CD4-positive, alpha-beta memory T cell (primary cell): ENCODE results near the gene IGLL1. TPM values are rescaled to one million over a fixed set of nuclear protein-coding genes. Genes with fewer than 3 reads are reported as not detected.

Experiments
- CTCF ChIA-PET: fragments of 350-600 bp; sonication (Branson Sonifier 250); formaldehyde crosslinking; loops from one replicate; lab custom pipeline; 2021; ENCODE audit warnings: inconsistent platforms; ENCODE audit not compliant: partially characterized antibody; lab: Charles Lee
- POLR2A ChIA-PET: fragments of 350-600 bp; sonication (Branson Sonifier 250); formaldehyde crosslinking; loops from one replicate; lab custom pipeline; 2021; ENCODE audit not compliant: partially characterized antibody; lab: Charles Lee
- DNase-seq, 5 donors: peaks; one replicate each; pipeline versions ENCODE4 v3.0.0 to v3.0.0-alpha.2; 2020 to 2022; ENCODE audit warnings: mixed read lengths in 1 of 5
- H3K27ac ChIP-seq: one replicate; pipeline ENCODE4 v1.7.0; 2013; ENCODE audit warnings: low read depth, low read length
- H3K27me3 ChIP-seq: 2 replicates; pipeline ENCODE4 v1.7.0; 2013; ENCODE audit warnings: mild to moderate bottlenecking, low read length, moderate library complexity; ENCODE audit not compliant: insufficient read depth
- H3K36me3 ChIP-seq: 2 replicates; pipeline ENCODE4 v1.7.0; 2013; ENCODE audit warnings: mild to moderate bottlenecking, low read length, moderate library complexity; ENCODE audit not compliant: insufficient read depth
- H3K4me1 ChIP-seq: 2 replicates; pipeline ENCODE4 v1.7.0; 2013; ENCODE audit warnings: mild to moderate bottlenecking, low read length, moderate library complexity; ENCODE audit not compliant: insufficient read depth
- H3K4me3 ChIP-seq, 2 donors: one replicate each; pipeline ENCODE4 v1.7.0; 2013; ENCODE audit warnings: low read length in 2 of 2, mild to moderate bottlenecking in 1 of 2
- H3K9me3 ChIP-seq, 2 donors: one replicate each; pipeline ENCODE4 v1.7.0; 2013; ENCODE audit warnings: low read length in 2 of 2, control low read depth in 1 of 2; ENCODE audit not compliant: control insufficient read depth in 1 of 2
- H3K27ac Mint-ChIP-seq, 7 donors: one replicate each; pipeline ENCODE4 v1.8.0; 2020 to 2021; ENCODE audit warnings: mixed read lengths in 7 of 7, mild to moderate bottlenecking in 6 of 7, inconsistent platforms in 3 of 7, moderate library complexity in 3 of 7
- H3K27me3 Mint-ChIP-seq, 2 donors: one replicate each; pipeline ENCODE4 v1.8.0; 2020 to 2021; ENCODE audit warnings: mixed read lengths in 2 of 2
- H3K36me3 Mint-ChIP-seq, 2 donors: one replicate each; pipeline ENCODE4 v1.8.0; 2020 to 2021; ENCODE audit warnings: mixed read lengths in 2 of 2, inconsistent platforms in 1 of 2, mild to moderate bottlenecking in 1 of 2
- H3K4me1 Mint-ChIP-seq, 4 donors: one replicate each; pipeline ENCODE4 v1.8.0; 2020 to 2021; ENCODE audit warnings: mixed read lengths in 4 of 4, mild to moderate bottlenecking in 1 of 4
- H3K4me3 Mint-ChIP-seq, 8 donors: one replicate each; pipeline ENCODE4 v1.8.0; 2020 to 2021; ENCODE audit warnings: mixed read lengths in 8 of 8, mild to moderate bottlenecking in 7 of 8, moderate library complexity in 6 of 8, inconsistent platforms in 3 of 8
- H3K9me3 Mint-ChIP-seq, 8 donors: one replicate each; pipeline ENCODE4 v1.8.0; 2020 to 2021; ENCODE audit warnings: mixed read lengths in 8 of 8, mild to moderate bottlenecking in 5 of 8, inconsistent platforms in 3 of 8, moderate library complexity in 1 of 8
- intact Hi-C: fragments of 100-400 bp; cut with micrococcal nuclease; formaldehyde crosslinking; loops from one replicate; pipeline ENCODE4 v1.15.1; 2023
- polyA plus RNA-seq, 2 donors: library from polyadenylated mRNA; unstranded; fragments of 300-500 nt; fragmentation: Illumina TruSeq; gene quantifications; one replicate each; pipeline ENCODE4 v1.2.3, GENCODE V29; 2021
- total RNA-seq, 2 experiments: library from RNA; stranded (reverse); gene quantifications; one replicate each; pipeline ENCODE4 v1.2.3, GENCODE V29; 2021

IGLL1 gene
- total and polyA plus RNA-seq, 4 experiments from 2014 or later = not detected

DNA sequence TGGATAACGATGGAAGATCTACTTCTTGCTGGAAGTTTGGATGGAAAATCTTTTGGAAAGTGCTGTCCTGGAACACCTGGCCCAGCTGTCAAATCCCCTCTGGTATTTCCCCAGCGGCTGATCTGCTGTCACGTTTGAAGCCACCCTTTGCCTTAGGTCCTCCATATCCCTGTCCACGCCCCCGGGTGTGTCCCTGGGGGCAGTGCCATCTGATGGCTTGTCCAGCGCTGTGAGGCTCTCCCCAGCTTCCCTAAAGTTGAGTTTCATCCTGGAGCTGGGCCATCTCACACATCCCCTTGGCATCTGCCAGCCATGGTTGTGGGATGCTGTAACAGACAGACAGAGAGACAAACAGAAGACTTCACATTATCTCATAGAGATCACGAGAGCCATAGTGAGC, 3.1 kb upstream of the IGLL1 start:
- Histone ChIP-seq H3K36me3 (no peaks in the 10 kb centered on the region), H3K4me3 (no peak overlapping the region), H3K4me1 (no peaks in the 10 kb centered on the region), H3K27me3 (no peaks in the 10 kb centered on the region), H3K27ac (no peak overlapping the region), H3K9me3 (no peaks in the 10 kb centered on the region)
- Mint-ChIP-seq H3K9me3 (no peaks in the 10 kb centered on the region), H3K27ac (no peak overlapping the region), H3K27me3 (peaks cover 22 to 26% of the 10 kb centered on the region in 2 donors), H3K4me3 (no peak overlapping the region), H3K4me1 (no peaks in the 10 kb centered on the region), H3K36me3 (no peaks in the 10 kb centered on the region)
- intact Hi-C loops = no loop called here
- DNase-seq = no peak
- ChIA-PET CTCF (interaction anchor here (1.4 kb wide), 1 partner anchor 9 kb away, joined by 4 read pairs; no protein-coding TSS in a partner anchor), POLR2A (no interaction called here)

DNA sequence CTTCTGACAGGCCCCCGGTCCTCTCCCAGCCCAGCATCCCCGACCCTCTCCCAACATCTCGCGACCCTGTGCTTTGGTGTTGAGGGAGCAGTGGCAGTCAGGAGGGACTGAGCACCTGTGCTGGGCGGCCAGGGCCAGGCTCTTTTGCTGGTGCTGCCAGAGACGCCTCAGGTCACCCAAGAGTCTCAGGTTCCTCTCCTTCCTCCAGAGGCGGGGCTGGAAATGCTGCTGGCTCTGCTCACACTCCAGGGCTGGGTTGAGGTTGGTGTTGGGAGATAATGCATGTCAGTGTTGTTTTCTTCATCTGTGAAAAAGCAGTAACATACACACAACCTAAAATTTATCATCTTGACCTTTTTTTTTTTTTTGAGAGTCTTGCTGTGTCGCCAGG, 1.2 kb upstream of the IGLL1 start:
- Mint-ChIP-seq H3K27ac (no peak overlapping the region), H3K27me3 (peaks cover 31 to 33% of the 10 kb centered on the region in 2 donors), H3K4me3 (no peak overlapping the region), H3K9me3 (no peaks in the 10 kb centered on the region), H3K4me1 (no peaks in the 10 kb centered on the region), H3K36me3 (no peaks in the 10 kb centered on the region)
- ChIA-PET CTCF (interaction anchor here (1.5 kb wide), 1 partner anchor 10 kb away, joined by 3 read pairs; no protein-coding TSS in a partner anchor), POLR2A (no interaction called here)
- no peak overlapping the region for H3K27ac ChIP-seq
- no peak for DNase-seq
- no peaks in the 10 kb centered on the region for H3K27me3 ChIP-seq
- no peaks in the 10 kb centered on the region for H3K4me1 ChIP-seq
- intact Hi-C loops = no loop called here
- no peaks in the 10 kb centered on the region for H3K9me3 ChIP-seq
- H3K4me3 ChIP-seq = no peak overlapping the region
- H3K36me3 ChIP-seq = no peaks in the 10 kb centered on the region

DNA sequence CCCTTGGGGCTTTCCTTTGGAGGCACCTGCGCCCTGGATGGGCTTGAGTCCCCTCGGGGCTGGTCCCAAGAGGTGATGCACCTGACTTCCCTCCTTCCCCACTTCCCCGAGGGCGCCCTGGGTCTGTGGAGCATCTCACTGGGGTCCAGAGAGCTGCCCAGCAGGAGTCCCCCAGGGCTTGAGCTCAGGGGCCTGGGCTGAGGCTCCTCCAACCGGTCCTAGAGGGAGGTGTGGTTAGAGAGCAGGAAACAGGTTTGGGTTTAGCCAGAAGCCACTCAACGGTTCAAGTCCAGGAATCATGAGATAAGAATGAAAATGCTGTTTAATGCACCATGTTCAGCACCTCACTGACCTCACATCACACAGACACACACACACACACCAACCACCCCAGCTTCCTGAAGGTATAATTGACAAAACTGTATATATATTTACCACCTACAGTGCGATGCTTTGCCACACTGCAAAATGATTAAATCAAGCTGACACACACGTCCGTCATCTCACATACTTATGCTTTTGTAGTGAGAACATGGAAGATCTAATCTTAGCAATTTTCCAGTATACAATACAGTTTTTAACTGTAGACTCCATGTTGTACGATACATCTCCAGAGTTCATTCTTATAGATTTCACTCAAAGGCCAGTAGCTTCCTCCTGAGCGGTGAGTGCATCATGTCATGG, 628 bp upstream of the IGLL1 start:
- ChIA-PET POLR2A (no interaction called here), CTCF (interaction anchor here (1.5 kb wide), 1 partner anchor 11 kb away, joined by 3 read pairs; no protein-coding TSS in a partner anchor)
- no peaks in the 10 kb centered on the region for H3K36me3 ChIP-seq
- H3K27me3 ChIP-seq = no peaks in the 10 kb centered on the region
- Mint-ChIP-seq H3K4me1 (no peaks in the 10 kb centered on the region), H3K36me3 (no peaks in the 10 kb centered on the region), H3K4me3 (no peak overlapping the region), H3K9me3 (no peaks in the 10 kb centered on the region), H3K27me3 (peaks cover 34 to 37% of the 10 kb centered on the region in 2 donors), H3K27ac (no peak overlapping the region)
- H3K27ac ChIP-seq = no peak overlapping the region
- intact Hi-C loops = no loop called here
- DNase-seq = no peak
- no peak overlapping the region for H3K4me3 ChIP-seq
- no peaks in the 10 kb centered on the region for H3K9me3 ChIP-seq
- H3K4me1 ChIP-seq = no peaks in the 10 kb centered on the region

DNA sequence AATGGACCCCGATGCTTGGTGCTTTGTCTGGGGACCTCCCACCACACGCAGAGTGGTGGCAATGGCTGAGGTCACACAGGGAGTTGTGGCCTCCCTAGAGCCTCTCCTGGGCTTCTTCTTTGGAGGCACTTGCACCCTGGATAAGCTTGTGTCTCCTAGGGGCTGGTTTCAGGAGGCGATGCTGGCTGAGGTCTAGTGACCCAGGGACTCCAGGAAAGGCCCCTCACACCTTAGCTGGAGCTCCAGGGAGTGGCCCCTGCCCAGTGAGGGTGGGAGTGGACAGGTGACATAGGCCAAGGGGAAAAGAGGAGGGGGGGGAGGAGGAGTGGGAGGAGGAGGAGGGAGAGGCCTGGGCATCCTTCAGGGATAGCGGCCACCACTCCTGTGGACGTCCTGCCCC, 810 bp downstream of the IGLL1 start:
- CTCF ChIA-PET = no interaction called here
- Mint-ChIP-seq H3K4me3 (no peak overlapping the region), H3K27ac (no peak overlapping the region), H3K36me3 (no peaks in the 10 kb centered on the region), H3K9me3 (no peaks in the 10 kb centered on the region), H3K27me3 (peaks cover 34 to 39% of the 10 kb centered on the region in 2 donors), H3K4me1 (no peaks in the 10 kb centered on the region)
- H3K9me3 ChIP-seq = no peaks in the 10 kb centered on the region
- H3K36me3 ChIP-seq = no peaks in the 10 kb centered on the region
- no peak overlapping the region for H3K4me3 ChIP-seq
- intact Hi-C loops = no loop called here
- no peaks in the 10 kb centered on the region for H3K27me3 ChIP-seq
- POLR2A ChIA-PET = no interaction called here
- H3K27ac ChIP-seq = no peak overlapping the region
- no peaks in the 10 kb centered on the region for H3K4me1 ChIP-seq
- no peak for DNase-seq

DNA sequence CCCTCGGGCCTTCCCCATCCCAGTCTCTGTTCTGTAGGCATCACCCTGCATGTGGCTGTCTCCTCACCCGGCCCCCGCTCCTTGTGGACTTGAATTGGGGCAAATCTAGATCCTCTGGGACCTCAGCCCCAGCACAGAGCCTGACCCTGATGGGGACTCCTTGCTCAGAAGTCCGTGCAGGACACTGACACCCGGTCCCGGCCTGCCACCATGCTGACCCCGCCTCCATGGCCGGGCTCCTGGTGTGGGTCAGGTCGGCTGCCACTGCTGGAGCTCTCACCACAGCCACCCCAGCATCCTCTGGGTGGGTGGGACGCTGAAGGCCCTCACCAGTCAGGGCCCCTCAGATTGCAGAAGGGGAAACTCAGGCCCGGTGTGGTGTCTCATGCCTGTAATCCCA, 1.8 kb downstream of the IGLL1 start:
- no peak for DNase-seq
- Histone ChIP-seq H3K4me3 (no peak overlapping the region), H3K4me1 (no peaks in the 10 kb centered on the region), H3K27me3 (no peaks in the 10 kb centered on the region), H3K9me3 (no peaks in the 10 kb centered on the region), H3K27ac (no peak overlapping the region), H3K36me3 (no peaks in the 10 kb centered on the region)
- intact Hi-C loops = no loop called here
- no peaks in the 10 kb centered on the region for H3K36me3 Mint-ChIP-seq
- no peaks in the 10 kb centered on the region for H3K9me3 Mint-ChIP-seq
- H3K27ac Mint-ChIP-seq = no peak overlapping the region
- H3K4me3 Mint-ChIP-seq = no peak overlapping the region
- ChIA-PET CTCF (interaction anchor here (1.2 kb wide), 1 partner anchor 12 kb away, joined by 3 read pairs; no protein-coding TSS in a partner anchor), POLR2A (no interaction called here)
- H3K4me1 Mint-ChIP-seq = no peaks in the 10 kb centered on the region
- peaks cover 32 to 37% of the 10 kb centered on the region in 2 donors for H3K27me3 Mint-ChIP-seq

DNA sequence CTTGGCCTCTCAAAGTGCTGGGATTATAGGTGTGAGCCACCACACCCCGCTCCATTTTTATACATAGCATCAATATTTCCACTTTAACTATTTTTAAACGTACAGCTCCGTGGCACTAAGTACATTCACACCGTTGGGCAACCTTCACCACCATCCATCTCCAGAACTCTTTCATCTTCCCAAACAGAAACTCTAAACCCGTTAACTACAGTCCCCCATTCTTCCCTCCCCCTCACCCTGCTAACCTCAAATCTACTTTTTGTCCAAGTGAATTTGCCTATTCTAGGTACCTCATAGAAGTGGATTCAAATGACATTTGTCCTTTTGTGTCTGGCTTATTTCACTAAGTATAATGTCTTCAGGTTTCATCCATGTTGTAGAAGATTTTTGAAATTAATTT, 3.4 kb downstream of the IGLL1 start:
- Mint-ChIP-seq H3K9me3 (peaks cover 0 to 3% (median 0%) of the 10 kb centered on the region in 8 donors), H3K27me3 (peaks cover 30 to 38% of the 10 kb centered on the region in 2 donors)
- intact Hi-C loops = no loop called here

DNA sequence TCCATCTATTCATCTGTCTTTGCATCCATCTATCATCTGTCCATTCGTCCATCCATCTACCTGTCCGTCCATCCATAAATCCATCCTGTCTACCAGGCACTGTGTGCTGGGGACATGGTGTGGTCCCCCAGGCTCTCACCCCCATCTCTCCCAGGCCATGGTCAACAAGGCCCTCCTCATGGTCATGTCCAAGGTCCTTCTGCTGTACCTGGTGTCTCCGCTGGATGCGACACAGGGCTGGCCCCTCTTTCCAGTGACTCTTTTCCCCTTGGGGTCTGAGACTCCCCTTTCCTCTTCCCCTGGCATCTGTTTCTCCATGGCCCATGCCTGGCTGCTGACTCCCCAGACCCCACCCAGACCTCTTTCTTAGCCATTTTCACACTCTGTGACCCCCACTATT, 4.5 kb downstream of the IGLL1 start:
- Histone ChIP-seq H3K36me3 (no peaks in the 10 kb centered on the region), H3K4me1 (no peaks in the 10 kb centered on the region), H3K27ac (no peak overlapping the region), H3K27me3 (no peaks in the 10 kb centered on the region), H3K9me3 (no peaks in the 10 kb centered on the region), H3K4me3 (no peak overlapping the region)
- H3K4me1 Mint-ChIP-seq = no peaks in the 10 kb centered on the region
- H3K9me3 Mint-ChIP-seq = peaks cover 0 to 3% (median 0%) of the 10 kb centered on the region in 8 donors
- intact Hi-C loops = no loop called here
- no peak overlapping the region for H3K4me3 Mint-ChIP-seq
- no peak for DNase-seq
- CTCF ChIA-PET = no interaction called here
- peak overlapping the region in 1 of 7 donors; percentile 1 for H3K27ac Mint-ChIP-seq
- POLR2A ChIA-PET = no interaction called here
- H3K36me3 Mint-ChIP-seq = no peaks in the 10 kb centered on the region
- peaks cover 28 to 34% of the 10 kb centered on the region in 2 donors for H3K27me3 Mint-ChIP-seq

More for the DNA sequence above, 3.4 kb downstream of the IGLL1 start:
- Histone ChIP-seq H3K4me1 (no peaks in the 10 kb centered on the region), H3K27ac (no peak overlapping the region), H3K27me3 (no peaks in the 10 kb centered on the region), H3K9me3 (no peaks in the 10 kb centered on the region), H3K36me3 (no peaks in the 10 kb centered on the region), H3K4me3 (no peak overlapping the region)
- H3K36me3 Mint-ChIP-seq = no peaks in the 10 kb centered on the region
- ChIA-PET POLR2A (no interaction called here), CTCF (no interaction called here)
- H3K4me3 Mint-ChIP-seq = no peak overlapping the region
- H3K27ac Mint-ChIP-seq = no peak overlapping the region
- DNase-seq = no peak
- H3K4me1 Mint-ChIP-seq = no peaks in the 10 kb centered on the region
